GM12878 (cell line): ENCODE data around the gene SLC25A47. TPM values are rescaled to one million over a fixed set of nuclear protein-coding genes. Genes with fewer than 3 reads are reported as not detected.

Experiments used
- ATAC-seq: fragments of 200-7000 bp; cut with Tn5 transposase; 3 replicates; pipeline ENCODE4 v1.9.1; 2020; ENCODE audit warnings: mild to moderate bottlenecking, moderate library complexity
- BruUV-seq: library from RNA; stranded (reverse); fragments of 400-500 nt; replicated peaks from 2 replicates; lab custom pipeline; 2021; lab: Mats Ljungman, UMichigan
- CTCF ChIA-PET: fragments of 300-600 bp; sonication (Branson Sonifier 250); formaldehyde crosslinking; extraction: SDS; loops from one replicate; lab custom pipeline; 2021; ENCODE audit warnings: inconsistent platforms; lab: Yijun Ruan, JAX
- POLR2A ChIA-PET: fragments of 350-600 bp; formaldehyde crosslinking; extraction: SDS; loops from one replicate; lab custom pipeline; 2021; ENCODE audit warnings: inconsistent platforms; lab: Charles Lee
- RAD21 ChIA-PET: fragments of 300-600 bp; sonication (Branson Sonifier 250); formaldehyde crosslinking; loops from one replicate; lab custom pipeline; 2023; ENCODE audit warnings: antibody characterized with exemption; ENCODE audit not compliant: unreplicated experiment; lab: Charles Lee
- SMC1A ChIA-PET: fragments of 300-600 bp; sonication (Branson Sonifier 250); formaldehyde crosslinking; loops from one replicate; lab custom pipeline; 2023; ENCODE audit not compliant: unreplicated experiment, uncharacterized antibody; lab: Charles Lee
- DNase-seq: peaks from one replicate; pipeline ENCODE4 v3.0.0-alpha.2; 2011; ENCODE audit warnings: low read depth, low spot score
- FAIRE-seq: peaks from 3 replicates; lab custom pipeline; 2011; peaks lifted over from hg19 to GRCh38; lab: Jason Lieb, UNC
- H2AFZ ChIP-seq: 2 replicates; pipeline ENCODE4 v1.6.0; 2011; ENCODE audit warnings: low read depth, low read length, control low read depth; ENCODE audit not compliant: control insufficient read depth
- H3K27ac ChIP-seq: 2 replicates; pipeline ENCODE4 v1.5.1; 2011; ENCODE audit warnings: control low read depth; ENCODE audit not compliant: control insufficient read depth, insufficient read depth
- H3K27me3 ChIP-seq, 2 experiments: replicated peaks in 1 of 2; 2 replicates each; pipeline versions ENCODE4 v1.6.0 to v1.6.1; 2011; ENCODE audit warnings: low read length in 1 of 2; ENCODE audit not compliant: control insufficient read depth in 2 of 2, insufficient read depth in 2 of 2
- H3K36me3 ChIP-seq, 2 experiments: 2 replicates each; pipeline ENCODE4 v1.5.1; 2011; ENCODE audit warnings: low read length in 1 of 2; ENCODE audit not compliant: control insufficient read depth in 2 of 2, insufficient read depth in 2 of 2
- H3K4me1 ChIP-seq: 2 replicates; pipeline ENCODE4 v1.6.1; 2011; ENCODE audit warnings: mild to moderate bottlenecking, low read length, moderate library complexity, mixed read lengths; ENCODE audit not compliant: control insufficient read depth, insufficient read depth
- H3K4me2 ChIP-seq: 2 replicates; pipeline ENCODE4 v1.6.0; 2011; ENCODE audit warnings: control low read depth; ENCODE audit not compliant: control insufficient read depth, insufficient read depth
- H3K4me3 ChIP-seq: fragments of 200-600 bp; sonication (generic); 2 replicates; pipeline ENCODE4 v1.5.1; 2016
- H3K79me2 ChIP-seq: 2 replicates; pipeline ENCODE4 v1.6.0; 2011; ENCODE audit warnings: low read length; ENCODE audit not compliant: control insufficient read depth, insufficient read depth
- H3K9ac ChIP-seq: 2 replicates; pipeline ENCODE4 v1.8.0; 2011; ENCODE audit warnings: low read length, control low read depth, mixed read lengths; ENCODE audit not compliant: control insufficient read depth, insufficient read depth
- H3K9me3 ChIP-seq: replicated peaks from 3 replicates; pipeline ENCODE4 v1.5.1; 2011; ENCODE audit warnings: mild to moderate bottlenecking, low read length; ENCODE audit not compliant: control insufficient read depth, insufficient read depth
- H4K20me1 ChIP-seq: 2 replicates; pipeline ENCODE4 v1.6.0; 2011; ENCODE audit not compliant: control insufficient read depth, insufficient read depth
- BACH1 ChIP-seq: fragments of 450-650 bp; IDR thresholded peaks from 2 replicates; pipeline ENCODE4 v1.6.1; 2017; ENCODE audit warnings: mild to moderate bottlenecking, borderline replicate concordance
- FOXK2 ChIP-seq: fragments of 450-650 bp; IDR thresholded peaks from 2 replicates; pipeline ENCODE4 v1.6.1; 2017; ENCODE audit warnings: mild to moderate bottlenecking, moderate library complexity
- JUNB ChIP-seq: IDR thresholded peaks from 2 replicates; pipeline ENCODE4 v1.6.1; 2016; ENCODE audit warnings: antibody characterized with exemption, mild to moderate bottlenecking
- KLF5 ChIP-seq: fragments of 450-650 bp; IDR thresholded peaks from 2 replicates; pipeline ENCODE4 v1.6.1; 2014; ENCODE audit warnings: mild to moderate bottlenecking; ENCODE audit not compliant: partially characterized antibody
- NFIC ChIP-seq: IDR thresholded peaks from 2 replicates; pipeline ENCODE4 v1.6.1; 2012; ENCODE audit warnings: low read depth, mild to moderate bottlenecking, inconsistent platforms, low read length, moderate library complexity
- PAX5 ChIP-seq: IDR thresholded peaks from 2 replicates; pipeline ENCODE4 v1.6.1; 2011; ENCODE audit warnings: low read depth, low read length, borderline replicate concordance
- SMAD1 ChIP-seq: fragments of 450-650 bp; IDR thresholded peaks from 2 replicates; pipeline ENCODE4 v1.6.1; 2018; ENCODE audit warnings: mild to moderate bottlenecking, low read depth; ENCODE audit not compliant: partially characterized antibody
- ZNF622 ChIP-seq: fragments of 450-650 bp; IDR thresholded peaks from 2 replicates; pipeline ENCODE4 v1.6.1; 2017; ENCODE audit warnings: mild to moderate bottlenecking, inconsistent platforms
- WGBS: methylation state at CpG from one replicate; pipeline ENCODE4 v1.1.6; 2016; ENCODE audit warnings: low lambda C conversion rate; ENCODE audit not compliant: insufficient replicate concordance, insufficient coverage; ENCODE audit errors: missing lambda C conversion rate; 5-methylcytosine and 5-hydroxymethylcytosine counted together
- in situ Hi-C: fragments of 300-500 bp; cut with MboI; formaldehyde crosslinking; loops from 9 replicates; pipeline ENCODE4 v1.14.3; 2018; ENCODE audit warnings: mixed read lengths
- intact Hi-C: fragments of 100-400 bp; cut with micrococcal nuclease; formaldehyde crosslinking; loops from one replicate; pipeline ENCODE4 v1.14.2; 2022; ENCODE audit not compliant: unreplicated experiment
- polyA plus RNA-seq, 11 experiments: library from polyadenylated mRNA; depleted of rRNA in 4 of 11; unstranded in 6 of 11; stranded (reverse) in 5 of 11; fragments of >200 nt; fragmentation: Nextera tagmentation in 4 of 11; fragmentation: Illumina TruSeq in 1 of 11; extraction: Ambion mirVana in 4 of 11; extraction: Trizol in 1 of 11; gene quantifications; 1 replicate in 1 of 11; 2 replicates in 10 of 11; pipeline versions ENCODE4 v1.2.1 to v1.2.3, GENCODE V29; 2011 to 2016; ENCODE audit warnings: inconsistent platforms in 2 of 11, missing spikeins in 2 of 11, low read depth in 1 of 11
- total RNA-seq, 4 experiments: library from RNA; depleted of rRNA in 3 of 4; stranded (reverse); fragments of >200 nt in 3 of 4; fragmentation: Illumina TruSeq in 1 of 4; extraction: Trizol in 1 of 4; gene quantifications; 2 replicates each; pipeline versions ENCODE4 v1.2.1 to v1.2.3, GENCODE V29; 2013 to 2021
- TF ChIP-seq, protein P1 (sequence below): IDR thresholded peaks from 2 replicates; pipeline ENCODE4 v1.6.1; 2012; ENCODE audit warnings: mild to moderate bottlenecking, low read depth, low read length

The SLC25A47 gene
- total and polyA plus RNA-seq, 10 of the 15 experiments (the other 5 are each of a cell fraction or from before 2014, with no cell fraction given), result 0.14 TPM; not detected in 9

DNA sequence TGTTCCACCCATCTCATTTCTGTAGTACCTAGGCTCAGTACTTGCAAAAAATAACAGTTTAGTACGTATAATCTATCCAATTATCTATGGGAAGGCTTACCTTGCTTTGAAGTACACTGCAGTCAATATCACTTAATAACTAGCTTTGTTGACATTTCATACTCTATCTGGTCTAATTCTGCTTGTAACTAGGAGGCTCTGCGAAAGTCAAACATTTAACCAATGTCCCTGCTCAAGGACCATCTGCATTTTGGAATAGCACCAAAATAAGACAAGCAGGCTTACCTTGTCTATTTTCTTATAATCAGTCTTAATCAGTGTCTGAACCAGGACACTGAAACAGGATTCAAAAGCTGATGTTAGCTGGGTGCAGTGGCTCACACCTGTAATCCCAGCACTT lies 39.9 kb downstream of the SLC25A47 start (continued):
- TF ChIP-seq, protein P1, sequence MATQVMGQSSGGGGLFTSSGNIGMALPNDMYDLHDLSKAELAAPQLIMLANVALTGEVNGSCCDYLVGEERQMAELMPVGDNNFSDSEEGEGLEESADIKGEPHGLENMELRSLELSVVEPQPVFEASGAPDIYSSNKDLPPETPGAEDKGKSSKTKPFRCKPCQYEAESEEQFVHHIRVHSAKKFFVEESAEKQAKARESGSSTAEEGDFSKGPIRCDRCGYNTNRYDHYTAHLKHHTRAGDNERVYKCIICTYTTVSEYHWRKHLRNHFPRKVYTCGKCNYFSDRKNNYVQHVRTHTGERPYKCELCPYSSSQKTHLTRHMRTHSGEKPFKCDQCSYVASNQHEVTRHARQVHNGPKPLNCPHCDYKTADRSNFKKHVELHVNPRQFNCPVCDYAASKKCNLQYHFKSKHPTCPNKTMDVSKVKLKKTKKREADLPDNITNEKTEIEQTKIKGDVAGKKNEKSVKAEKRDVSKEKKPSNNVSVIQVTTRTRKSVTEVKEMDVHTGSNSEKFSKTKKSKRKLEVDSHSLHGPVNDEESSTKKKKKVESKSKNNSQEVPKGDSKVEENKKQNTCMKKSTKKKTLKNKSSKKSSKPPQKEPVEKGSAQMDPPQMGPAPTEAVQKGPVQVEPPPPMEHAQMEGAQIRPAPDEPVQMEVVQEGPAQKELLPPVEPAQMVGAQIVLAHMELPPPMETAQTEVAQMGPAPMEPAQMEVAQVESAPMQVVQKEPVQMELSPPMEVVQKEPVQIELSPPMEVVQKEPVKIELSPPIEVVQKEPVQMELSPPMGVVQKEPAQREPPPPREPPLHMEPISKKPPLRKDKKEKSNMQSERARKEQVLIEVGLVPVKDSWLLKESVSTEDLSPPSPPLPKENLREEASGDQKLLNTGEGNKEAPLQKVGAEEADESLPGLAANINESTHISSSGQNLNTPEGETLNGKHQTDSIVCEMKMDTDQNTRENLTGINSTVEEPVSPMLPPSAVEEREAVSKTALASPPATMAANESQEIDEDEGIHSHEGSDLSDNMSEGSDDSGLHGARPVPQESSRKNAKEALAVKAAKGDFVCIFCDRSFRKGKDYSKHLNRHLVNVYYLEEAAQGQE, result no peak
- TF ChIP-seq ZNF622 (no peak), NFIC (no peak), KLF5 (no peak)

DNA sequence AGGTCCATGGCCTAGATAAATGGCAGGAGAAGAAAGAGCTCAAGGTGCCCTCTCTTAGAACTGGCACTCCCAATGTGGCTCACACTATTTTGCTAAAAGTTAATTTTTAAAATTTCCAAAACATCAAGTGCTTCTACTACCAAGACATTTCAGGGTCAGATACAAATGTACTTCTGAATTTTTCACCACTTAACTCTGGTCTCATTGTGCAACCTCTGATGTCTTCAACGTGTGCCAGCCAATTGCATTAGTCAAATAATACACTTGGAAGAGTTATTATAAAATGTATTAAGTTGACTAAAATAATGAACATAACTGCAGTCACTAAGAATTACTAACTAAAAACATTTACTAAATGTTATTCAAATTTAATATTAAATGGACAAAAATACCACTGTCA lies 41.3 kb downstream of the SLC25A47 start:
- no TSS peak for BruUV-seq
- in situ Hi-C loops, result no loop called here
- H4K20me1 ChIP-seq, result no peaks in the 10 kb centered on the region
- no peaks in the 10 kb centered on the region for H3K4me1 ChIP-seq
- no peak overlapping the region for H3K4me2 ChIP-seq
- POLR2A ChIA-PET, result interaction anchor here (0.9 kb wide), 1 partner anchor 8 kb away, joined by 4 read pairs; no protein-coding TSS in a partner anchor
- DNase-seq (no peak), FAIRE-seq (no peak), ATAC-seq (no peak)
- no peaks in the 10 kb centered on the region for H3K79me2 ChIP-seq
- no peaks in the 10 kb centered on the region for H3K9me3 ChIP-seq
- H3K9ac ChIP-seq, result no peak overlapping the region
- CTCF ChIA-PET, result interaction anchor here (1.0 to 1.1 kb wide), 2 partner anchors 21 to 82 kb away, joined by 3 to 5 read pairs; no protein-coding TSS in a partner anchor
- SMC1A ChIA-PET, result interaction anchor here (3.0 kb wide), 1 partner anchor 23 kb away, joined by 10 read pairs; no protein-coding TSS in a partner anchor
- intact Hi-C loops, result no loop called here
- H2AFZ ChIP-seq, result no peak overlapping the region
- RAD21 ChIA-PET, result no interaction called here
- no peaks in the 10 kb centered on the region for H3K27me3 ChIP-seq
- WGBS, result 97% methylated on average over 1 of the region's 1 CpG
- H3K36me3 ChIP-seq, result peaks cover 8 to 48% of the 10 kb centered on the region in 2 experiments
- no peak overlapping the region for H3K4me3 ChIP-seq
- TF ChIP-seq JUNB (no peak), SMAD1 (no peak), PAX5 (no peak), FOXK2 (no peak), BACH1 (no peak)
- TF ChIP-seq, all 136 proteins: peak for 0
- H3K27ac ChIP-seq, result no peak overlapping the region
